ENCODE measurements around the gene GBA2. TPM values are rescaled to one million over a fixed set of nuclear protein-coding genes. Genes with fewer than 3 reads are reported as not detected.

The GBA2 gene
- total RNA-seq, 1 experiment from 2014 or later: 16.0 TPM

- DNase-seq (ENCODE audit: low read depth in 1 of 2, low spot score in 2 of 2): peak in 1 of 2 experiments; percentile 26
- no peak overlapping the region for H3K27ac ChIP-seq
- H3K4me3 ChIP-seq: no peak overlapping the region
- H3K4me1 ChIP-seq (replicated peaks): peaks cover 10% of the 10 kb centered on the region
- H3K36me3 ChIP-seq: peaks cover 48% of the 10 kb centered on the region
- no peaks in the 10 kb centered on the region for H3K27me3 ChIP-seq (replicated peaks)
- no peaks in the 10 kb centered on the region for H3K9me3 ChIP-seq (replicated peaks)
These were observed 52.4 kb downstream of the GBA2 start for GRCh38 chr9:35696520-35697215.

GRCh38 chr9:35695943-35696401 lies 53.1 kb downstream of the GBA2 start:
- peaks cover 44% of the 10 kb centered on the region for H3K36me3 ChIP-seq
- H3K27ac ChIP-seq: no peak overlapping the region
- no peak for DNase-seq (ENCODE audit: low read depth in 1 of 2, low spot score in 2 of 2)

GRCh38 chr9:35691757-35692301 lies 57.2 kb downstream of the GBA2 start:
- Histone ChIP-seq H3K27me3 (replicated peaks) (no peaks in the 10 kb centered on the region), H3K36me3 (peaks cover 39% of the 10 kb centered on the region), H3K4me1 (replicated peaks) (peaks cover 32% of the 10 kb centered on the region), H3K27ac (no peak overlapping the region), H3K4me3 (no peak overlapping the region), H3K9me3 (replicated peaks) (no peaks in the 10 kb centered on the region)
- DNase-seq (ENCODE audit: low read depth in 1 of 2, low spot score in 2 of 2): no peak

More at GRCh38 chr9:35695943-35696401, 53.1 kb downstream of the GBA2 start:
- H3K27me3 ChIP-seq (replicated peaks): no peaks in the 10 kb centered on the region
- H3K9me3 ChIP-seq (replicated peaks): no peaks in the 10 kb centered on the region
- H3K4me1 ChIP-seq (replicated peaks): peaks cover 16% of the 10 kb centered on the region
- no peak overlapping the region for H3K4me3 ChIP-seq

- no peak for DNase-seq (ENCODE audit: low read depth in 1 of 2, low spot score in 2 of 2)
- Histone ChIP-seq H3K36me3 (peaks cover 37% of the 10 kb centered on the region), H3K9me3 (replicated peaks) (no peaks in the 10 kb centered on the region)
These were observed 57.7 kb downstream of the GBA2 start for GRCh38 chr9:35691334-35691650.

GRCh38 chr9:35690614-35691333 lies 58.3 kb downstream of the GBA2 start:
- Histone ChIP-seq H3K9me3 (replicated peaks) (no peaks in the 10 kb centered on the region), H3K27ac (peak overlapping the region; percentile 77), H3K27me3 (replicated peaks) (no peaks in the 10 kb centered on the region), H3K4me1 (replicated peaks) (peaks cover 33% of the 10 kb centered on the region), H3K36me3 (peaks cover 37% of the 10 kb centered on the region), H3K4me3 (peak overlapping the region; percentile 60)
- DNase-seq (ENCODE audit: low read depth in 1 of 2, low spot score in 2 of 2): peak; percentile 44 to 74

More at GRCh38 chr9:35691334-35691650, 57.7 kb downstream of the GBA2 start:
- no peaks in the 10 kb centered on the region for H3K27me3 ChIP-seq (replicated peaks)
- H3K27ac ChIP-seq: peak overlapping the region; percentile 77; the same call in 1 of the 2 replicates
- H3K4me1 ChIP-seq (replicated peaks): peaks cover 35% of the 10 kb centered on the region
- H3K4me3 ChIP-seq: peak overlapping the region; percentile 60

GRCh38 chr9:35690294-35690613 lies 58.8 kb downstream of the GBA2 start:
- peaks cover 41% of the 10 kb centered on the region for H3K36me3 ChIP-seq
- H3K4me1 ChIP-seq (replicated peaks): peaks cover 30% of the 10 kb centered on the region
- H3K27ac ChIP-seq: peak overlapping the region; percentile 57
- DNase-seq (ENCODE audit: low read depth in 1 of 2, low spot score in 2 of 2): no peak
- H3K9me3 ChIP-seq (replicated peaks): no peaks in the 10 kb centered on the region
- no peaks in the 10 kb centered on the region for H3K27me3 ChIP-seq (replicated peaks)
- H3K4me3 ChIP-seq: peak overlapping the region; percentile 60

GRCh38 chr9:35689542-35690293 lies 59.3 kb downstream of the GBA2 start, which contains the start of gene TPM2:
TPM2 (minus strand) TSS chr9:35689925; CDS start chr9:35689817, 108 bp downstream.
- Histone ChIP-seq H3K27me3 (replicated peaks) (no peaks in the 10 kb centered on the region), H3K9me3 (replicated peaks) (no peaks in the 10 kb centered on the region), H3K36me3 (peaks cover 46% of the 10 kb centered on the region), H3K4me1 (replicated peaks) (peaks cover 25% of the 10 kb centered on the region), H3K4me3 (peak within 1 kb of the TSS; percentile 60), H3K27ac (peak within 1 kb of the TSS; percentile 77)
- DNase-seq (ENCODE audit: low read depth in 1 of 2, low spot score in 2 of 2): peak; percentile 79 to 88

- Histone ChIP-seq H3K27ac (peak overlapping the region; percentile 17; the same call in 1 of the 2 replicates), H3K4me1 (replicated peaks) (peaks cover 24% of the 10 kb centered on the region), H3K27me3 (replicated peaks) (no peaks in the 10 kb centered on the region), H3K36me3 (peaks cover 55% of the 10 kb centered on the region), H3K4me3 (peak overlapping the region; percentile 60), H3K9me3 (replicated peaks) (no peaks in the 10 kb centered on the region)
- peak in 1 of 2 experiments; percentile 27 for DNase-seq (ENCODE audit: low read depth in 1 of 2, low spot score in 2 of 2)
These were observed 60.2 kb downstream of the GBA2 start for GRCh38 chr9:35688558-35689541.

- no peak overlapping the region for H3K27ac ChIP-seq
- peaks cover 63% of the 10 kb centered on the region for H3K36me3 ChIP-seq
- H3K4me1 ChIP-seq (replicated peaks): peaks cover 24% of the 10 kb centered on the region
- H3K4me3 ChIP-seq: peak overlapping the region; percentile 60
- no peak for DNase-seq (ENCODE audit: low read depth in 1 of 2, low spot score in 2 of 2)
- no peaks in the 10 kb centered on the region for H3K27me3 ChIP-seq (replicated peaks)
- H3K9me3 ChIP-seq (replicated peaks): no peaks in the 10 kb centered on the region
These were observed 61.0 kb downstream of the GBA2 start for GRCh38 chr9:35687972-35688557.

- H3K27ac ChIP-seq: no peak overlapping the region
- no peak overlapping the region for H3K4me3 ChIP-seq
- no peaks in the 10 kb centered on the region for H3K27me3 ChIP-seq (replicated peaks)
- peaks cover 24% of the 10 kb centered on the region for H3K4me1 ChIP-seq (replicated peaks)
- H3K36me3 ChIP-seq: peaks cover 70% of the 10 kb centered on the region
- no peak for DNase-seq (ENCODE audit: low read depth in 1 of 2, low spot score in 2 of 2)
- H3K9me3 ChIP-seq (replicated peaks): no peaks in the 10 kb centered on the region
These were observed 61.7 kb downstream of the GBA2 start for GRCh38 chr9:35687306-35687705.

Measured in SJSA1 (cell line).